SK-N-SH (cell line): ENCODE data around the gene LNP1. TPM values are rescaled to one million over a fixed set of nuclear protein-coding genes. Genes with fewer than 3 reads are reported as not detected.

Experiments
- CTCF ChIA-PET: fragments of 300-600, 350-600 bp; formaldehyde crosslinking; extraction: SDS; loops from one replicate; lab custom pipeline; 2021; lab: Yijun Ruan, JAX
- POLR2A ChIA-PET: fragments of 350-600 bp; sonication (Branson Sonifier 250); formaldehyde crosslinking; extraction: SDS; loops from one replicate; lab custom pipeline; 2020; ENCODE audit warnings: antibody characterized with exemption, inconsistent platforms; lab: Yijun Ruan, JAX
- DNase-seq: peaks from one replicate; pipeline ENCODE4 v3.0.0; 2012
- H2AFZ ChIP-seq: fragments of 200-600 bp; sonication (generic); 2 replicates; pipeline ENCODE4 v1.8.1; 2016; ENCODE audit warnings: antibody characterized with exemption, mild to moderate bottlenecking, low read depth
- H3F3A ChIP-seq: fragments of 200-600 bp; sonication (generic); replicated peaks from 2 replicates; pipeline ENCODE3; 2016; ENCODE audit warnings: antibody characterized with exemption, mild to moderate bottlenecking; ENCODE audit not compliant: insufficient read depth
- H3K27ac ChIP-seq, 2 experiments: fragments of 200-500 bp in 1 of 2; fragments of 200-600 bp in 1 of 2; sonication (Bioruptor generic) in 1 of 2; sonication (generic), shearing (Covaris generic) in 1 of 2; 2 replicates each; pipeline versions ENCODE4 v1.5.1 to v1.6.1; 2014 to 2016; ENCODE audit warnings: low read depth in 2 of 2, inconsistent platforms in 1 of 2, low read length in 1 of 2, mild to moderate bottlenecking in 1 of 2, mixed read lengths in 1 of 2
- H3K27me3 ChIP-seq: fragments of 200-600 bp; sonication (generic), shearing (Covaris generic); 2 replicates; pipeline ENCODE4 v1.6.1; 2016; ENCODE audit warnings: mixed run types; ENCODE audit not compliant: insufficient read depth
- H3K36me3 ChIP-seq, 2 experiments: fragments of 200-500 bp in 1 of 2; fragments of 200-600 bp in 1 of 2; sonication (Bioruptor generic) in 1 of 2; sonication (generic) in 1 of 2; replicated peaks in 1 of 2; 2 replicates each; pipeline versions ENCODE3 to v1.5.1; 2014 to 2016; ENCODE audit warnings: low read length in 1 of 2, mild to moderate bottlenecking in 1 of 2; ENCODE audit not compliant: insufficient read depth in 2 of 2, control insufficient read depth in 1 of 2
- H3K4me1 ChIP-seq, 2 experiments: fragments of 200-500 bp in 1 of 2; fragments of 200-600 bp in 1 of 2; sonication (Bioruptor generic) in 1 of 2; sonication (generic), shearing (Covaris generic) in 1 of 2; 2 replicates each; pipeline versions ENCODE4 v1.5.1 to v1.6.1; 2014 to 2016; ENCODE audit warnings: low read depth in 1 of 2, low read length in 1 of 2, mixed run types in 1 of 2; ENCODE audit not compliant: insufficient read depth in 2 of 2, control insufficient read depth in 1 of 2
- H3K4me2 ChIP-seq: fragments of 200-600 bp; sonication (generic), shearing (Covaris generic); 2 replicates; pipeline ENCODE4 v1.6.1; 2017; ENCODE audit warnings: mixed run types
- H3K4me3 ChIP-seq, 2 experiments: fragments of 200-500 bp in 1 of 2; fragments of 200-600 bp in 1 of 2; sonication (Bioruptor generic) in 1 of 2; sonication (generic), shearing (Covaris generic) in 1 of 2; 2 replicates each; pipeline versions ENCODE4 v1.5.1 to v1.8.1; 2014 to 2016; ENCODE audit warnings: low read depth in 2 of 2, inconsistent platforms in 1 of 2, low read length in 1 of 2, mild to moderate bottlenecking in 1 of 2, mixed read lengths in 1 of 2, moderate library complexity in 1 of 2
- H3K79me2 ChIP-seq: fragments of 200-600 bp; sonication (generic); 2 replicates; pipeline ENCODE4 v1.8.1; 2017; ENCODE audit warnings: mild to moderate bottlenecking; ENCODE audit not compliant: insufficient read depth
- H3K9ac ChIP-seq: fragments of 200-600 bp; sonication (generic); 2 replicates; pipeline ENCODE4 v1.6.1; 2017; ENCODE audit warnings: mixed run types
- H3K9me2 ChIP-seq: fragments of 200-600 bp; sonication (generic); 2 replicates; pipeline ENCODE4 v1.6.1; 2017; ENCODE audit warnings: mixed run types
- H3K9me3 ChIP-seq: fragments of 200-600 bp; sonication (generic); 2 replicates; pipeline ENCODE4 v1.6.1; 2017; ENCODE audit warnings: mixed run types, mild to moderate bottlenecking, moderate library complexity
- H4K20me1 ChIP-seq: fragments of 200-600 bp; sonication (generic); 2 replicates; pipeline ENCODE4 v1.6.1; 2017; ENCODE audit warnings: mild to moderate bottlenecking, mixed run types; ENCODE audit not compliant: insufficient read depth
- CHD2 ChIP-seq: fragments of 150-350 bp; IDR thresholded peaks from 2 replicates; pipeline ENCODE4 v1.6.1; 2018; ENCODE audit warnings: low read length; ENCODE audit not compliant: partially characterized antibody
- EP300 ChIP-seq, 2 experiments: IDR thresholded peaks; 2 replicates each; pipeline versions ENCODE4 v1.4.0 to v1.6.1; 2012; ENCODE audit warnings: borderline replicate concordance in 1 of 2, low read depth in 1 of 2, low read length in 1 of 2
- FOSL2 ChIP-seq: IDR thresholded peaks from 2 replicates; pipeline ENCODE4 v1.4.0; 2012; ENCODE audit warnings: low read depth, mild to moderate bottlenecking, moderate library complexity, borderline replicate concordance
- FOXM1 ChIP-seq: IDR thresholded peaks from 2 replicates; pipeline ENCODE4 v1.4.0; 2012; ENCODE audit warnings: low read depth, mild to moderate bottlenecking
- GABPA ChIP-seq: IDR thresholded peaks from 2 replicates; pipeline ENCODE4 v1.4.0; 2012; ENCODE audit warnings: low read depth, mild to moderate bottlenecking
- GATA2 ChIP-seq: sonication (generic); formaldehyde crosslinking; IDR thresholded peaks from 2 replicates; pipeline ENCODE4 v1.5.0; 2020; ENCODE audit warnings: mild to moderate bottlenecking, missing genetic modification reagents
- IRF3 ChIP-seq: fragments of 150-350 bp; IDR thresholded peaks from 2 replicates; pipeline ENCODE4 v1.6.1; 2016; ENCODE audit warnings: mild to moderate bottlenecking, low read depth, low read length
- JUND ChIP-seq: IDR thresholded peaks from 2 replicates; pipeline ENCODE4 v1.4.0; 2012
- MAX ChIP-seq: IDR thresholded peaks from 2 replicates; pipeline ENCODE4 v1.4.0; 2012; ENCODE audit warnings: low read depth
- MEF2A ChIP-seq: IDR thresholded peaks from 2 replicates; pipeline ENCODE4 v1.4.0; 2012; ENCODE audit warnings: low read depth, borderline replicate concordance
- MXI1 ChIP-seq: IDR thresholded peaks from 2 replicates; pipeline ENCODE4 v1.6.1; 2012; ENCODE audit warnings: mild to moderate bottlenecking, low read depth, low read length, improper control_type of control experiment
- NFIC ChIP-seq: IDR thresholded peaks from 2 replicates; pipeline ENCODE4 v1.4.0; 2012; ENCODE audit warnings: borderline replicate concordance
- NRF1 ChIP-seq: IDR thresholded peaks from 2 replicates; pipeline ENCODE4 v1.6.1; 2012; ENCODE audit warnings: low read depth, mild to moderate bottlenecking, low read length
- RAD21 ChIP-seq: IDR thresholded peaks from 2 replicates; pipeline ENCODE4 v1.6.1; 2012; ENCODE audit warnings: mild to moderate bottlenecking, low read length
- RCOR1 ChIP-seq: fragments of 150-350 bp; IDR thresholded peaks from 2 replicates; pipeline ENCODE4 v1.6.1; 2017; ENCODE audit warnings: antibody characterized with exemption, low read length
- REST ChIP-seq: IDR thresholded peaks from 2 replicates; pipeline ENCODE4 v1.6.1; 2012; ENCODE audit warnings: mild to moderate bottlenecking, low read depth, low read length, moderate library complexity
- SIN3A ChIP-seq: IDR thresholded peaks from 2 replicates; pipeline ENCODE4 v1.6.1; 2012; ENCODE audit warnings: low read depth, mild to moderate bottlenecking, low read length, moderate library complexity, borderline replicate concordance
- SMC3 ChIP-seq: IDR thresholded peaks from 2 replicates; pipeline ENCODE4 v1.6.1; 2012; ENCODE audit warnings: low read depth, low read length, improper control_type of control experiment
- TAF1 ChIP-seq: IDR thresholded peaks from 2 replicates; pipeline ENCODE4 v1.6.1; 2012; ENCODE audit warnings: low read depth, mild to moderate bottlenecking, low read length, moderate library complexity, borderline replicate concordance
- USF2 ChIP-seq: fragments of 150-350 bp; IDR thresholded peaks from 2 replicates; pipeline ENCODE4 v1.6.1; 2017; ENCODE audit warnings: antibody characterized with exemption, low read length, low read depth, borderline replicate concordance
- ZBTB33 ChIP-seq: IDR thresholded peaks from 2 replicates; pipeline ENCODE4 v1.4.0; 2012; ENCODE audit warnings: low read depth, borderline replicate concordance
- WGBS: methylation state at CpG from one replicate; pipeline ENCODE4 v1.1.6; 2017; ENCODE audit warnings: low lambda C conversion rate; 5-methylcytosine and 5-hydroxymethylcytosine counted together
- polyA plus RNA-seq, 3 experiments: library from polyadenylated mRNA; depleted of rRNA; stranded (reverse); fragments of >200 nt; gene quantifications; 2 replicates each; pipeline ENCODE4 v1.2.3, GENCODE V29; 2012

LNP1 gene
- polyA plus RNA-seq, 1 of the 3 experiments (the other 2 are of a cell fraction) = 2.3 TPM

GRCh38 chr3:100483529-100483928 is 82.2 kb downstream of the LNP1 start:
- Histone ChIP-seq H3K36me3 (no peaks in the 10 kb centered on the region), H3K9ac (no peak overlapping the region), H3K27me3 (no peaks in the 10 kb centered on the region), H3K9me2 (no peaks in the 10 kb centered on the region), H3K27ac (no peak overlapping the region), H2AFZ (no peak overlapping the region), H3K4me1 (peaks cover 0 to 3% of the 10 kb centered on the region in 2 experiments; a peak in 1 of 4 replicates), H3K4me2 (no peak overlapping the region), H3K79me2 (no peaks in the 10 kb centered on the region), H3K9me3 (no peaks in the 10 kb centered on the region), H3K4me3 (no peak overlapping the region), H3F3A (no peaks in the 10 kb centered on the region), H4K20me1 (no peaks in the 10 kb centered on the region)
- ChIA-PET CTCF (no interaction called here), POLR2A (no interaction called here)
- TF ChIP-seq SMC3 (no peak), CHD2 (no peak), USF2 (no peak), REST (no peak), MEF2A (no peak), EP300 (IDR thresholded peaks at IDR 0.05; ENCODE audit: borderline replicate concordance in 1 of 2, low read depth in 1 of 2, low read length in 1 of 2) (no peak), MXI1 (no peak), FOXM1 (no peak), ZBTB33 (no peak), TAF1 (no peak)
- WGBS = 98% methylated on average over 1 of the region's 1 CpG
- no peak for DNase-seq

- DNase-seq = no peak
- POLR2A ChIA-PET = no interaction called here
- Histone ChIP-seq H3K9me3 (no peaks in the 10 kb centered on the region), H3K79me2 (no peaks in the 10 kb centered on the region), H3K36me3 (no peaks in the 10 kb centered on the region), H3K4me1 (peaks cover 0 to 9% of the 10 kb centered on the region in 2 experiments; a peak in 2 of 4 replicates), H3K27me3 (no peaks in the 10 kb centered on the region), H2AFZ (no peak overlapping the region), H3K9me2 (no peaks in the 10 kb centered on the region), H3F3A (no peaks in the 10 kb centered on the region), H3K9ac (no peak overlapping the region), H4K20me1 (no peaks in the 10 kb centered on the region), H3K4me2 (no peak overlapping the region), H3K27ac (no peak overlapping the region), H3K4me3 (no peak overlapping the region)
- CTCF ChIA-PET = interaction anchor here (0.7 to 1.6 kb wide), 4 partner anchors 24 to 105 kb away, joined by 3 read pairs; no protein-coding TSS in a partner anchor
- 76% methylated on average over 2 of the region's 2 CpGs for WGBS
- TF ChIP-seq FOSL2 (no peak), RCOR1 (no peak), EP300 (IDR thresholded peaks at IDR 0.05; ENCODE audit: borderline replicate concordance in 1 of 2, low read depth in 1 of 2, low read length in 1 of 2) (no peak), JUND (no peak), MAX (no peak), GABPA (no peak), IRF3 (no peak), NFIC (no peak), RAD21 (no peak), GATA2 (CRISPR knock-in tag) (no peak), NRF1 (no peak), MEF2A (no peak), FOXM1 (no peak), SIN3A (no peak), SMC3 (no peak)
Observed at GRCh38 chr3:100486808-100487207, 85.5 kb downstream of the LNP1 start.
